Stimulated activated CD4-positive, alpha-beta T cell treated with anti-CD3 and anti-CD28 coated beads, Interleukin-12 subunit alpha, Interleukin-12 subunit beta, amount 100 ng/mL, for 24 hours (primary cell): ENCODE measurements around the gene RALGPS1.

Experiments used
- DNase-seq, 2 experiments: peaks; one replicate each; pipeline ENCODE4 v3.0.0-alpha.2; 2020; ENCODE audit warnings: low read depth in 2 of 2

RALGPS1 gene

GRCh38 chr9:127022913-127023660, 108.5 kb downstream of the RALGPS1 start:
- no peak for DNase-seq

- DNase-seq: no peak
These were observed 110.5 kb downstream of the RALGPS1 start for GRCh38 chr9:127025042-127025441.

DNA sequence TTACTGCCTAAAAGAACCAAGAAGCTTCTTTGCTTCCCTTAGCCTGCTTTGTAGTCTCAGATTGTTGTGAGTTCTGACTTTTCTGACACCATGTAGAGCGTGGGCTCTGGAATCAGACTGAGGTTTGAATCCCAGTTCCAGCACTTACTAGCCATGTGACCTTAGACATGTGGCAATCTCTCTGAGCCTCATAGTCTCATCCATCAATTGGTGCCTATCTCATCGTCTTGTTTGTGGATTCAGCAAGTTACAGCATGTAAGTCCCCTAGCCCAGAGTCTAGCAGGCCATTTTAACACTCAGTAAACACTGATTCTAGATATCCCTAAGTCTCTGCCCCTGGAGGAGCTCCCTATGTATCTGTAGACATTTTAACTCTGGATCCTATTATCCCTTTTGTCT, 113.1 kb downstream of the RALGPS1 start:
- DNase-seq: no peak

GRCh38 chr9:127029548-127029947, 115.0 kb downstream of the RALGPS1 start:
- no peak for DNase-seq

DNA sequence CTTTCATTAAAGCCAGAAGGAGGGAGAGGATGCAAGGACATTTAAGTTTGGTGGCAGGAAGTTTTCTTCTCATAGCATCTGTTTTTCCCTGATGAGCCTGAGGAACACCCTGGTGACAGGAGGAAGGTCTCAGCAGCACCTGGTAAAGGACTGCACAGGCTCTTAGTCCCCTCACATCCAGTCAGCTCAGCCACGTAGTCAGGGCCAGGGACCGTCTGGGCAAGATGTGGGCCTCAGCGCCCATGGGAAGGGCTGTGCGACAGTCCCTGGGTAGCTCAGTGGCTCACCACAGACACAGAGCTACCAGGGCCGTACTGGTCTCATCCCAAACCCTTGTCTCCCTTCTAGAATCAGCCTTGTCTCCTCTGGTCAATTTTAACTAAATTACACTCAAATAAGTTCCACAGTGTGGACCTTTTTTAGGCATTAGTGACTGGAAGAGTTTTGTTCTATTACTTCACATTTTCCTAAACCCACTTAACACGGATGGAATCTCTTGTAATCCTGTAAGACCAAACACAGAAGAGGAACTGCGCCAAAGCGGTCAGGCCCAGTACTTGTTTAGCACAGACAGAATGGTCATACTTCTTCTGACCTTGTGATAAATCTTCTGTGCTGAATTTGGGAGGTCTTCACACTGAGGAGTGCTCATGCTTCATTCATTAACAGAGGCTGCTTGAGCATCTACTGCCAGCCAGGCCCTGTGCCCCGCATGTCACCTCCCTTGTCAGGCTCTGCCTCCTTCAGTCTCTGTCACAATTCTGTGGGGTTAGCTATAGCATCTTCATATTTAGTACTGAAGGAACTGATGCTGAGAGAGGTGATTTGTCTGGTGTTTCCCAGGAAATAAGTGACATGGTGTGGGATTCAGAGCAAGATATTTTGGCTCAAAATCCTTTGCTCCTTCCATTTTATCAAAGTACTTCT, 116.5 kb downstream of the RALGPS1 start:
- no peak for DNase-seq

DNA sequence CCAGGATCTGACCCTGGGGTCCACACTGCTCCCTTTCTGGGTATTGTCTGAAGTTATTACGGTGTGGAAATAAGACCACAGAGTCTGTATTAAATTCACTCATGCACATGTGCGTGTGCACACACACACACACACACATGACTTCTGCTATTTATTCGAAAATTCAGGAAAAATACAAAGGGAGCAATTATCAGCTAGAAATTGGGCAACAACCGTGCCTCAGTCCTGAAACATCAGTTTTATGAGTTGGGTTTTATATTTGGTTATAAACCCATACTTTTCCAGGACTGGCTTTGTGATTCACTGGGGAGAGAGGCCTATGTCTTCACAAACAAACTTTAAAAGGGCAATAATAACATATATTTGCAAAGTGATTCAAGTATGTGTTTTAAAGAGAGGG, 117.7 kb downstream of the RALGPS1 start:
- no peak for DNase-seq

- DNase-seq: no peak
These were observed 118.5 kb downstream of the RALGPS1 start for GRCh38 chr9:127033061-127033460.

GRCh38 chr9:127033789-127034188, 119.2 kb downstream of the RALGPS1 start:
- DNase-seq: no peak

GRCh38 chr9:127034691-127035090, 120.1 kb downstream of the RALGPS1 start:
- DNase-seq: no peak

GRCh38 chr9:127035423-127035822, 120.8 kb downstream of the RALGPS1 start:
- no peak for DNase-seq

GRCh38 chr9:127035948-127036347, 121.4 kb downstream of the RALGPS1 start:
- no peak for DNase-seq

GRCh38 chr9:127036437-127036836, 121.9 kb downstream of the RALGPS1 start:
- DNase-seq: no peak

GRCh38 chr9:127038531-127038930, 123.9 kb downstream of the RALGPS1 start:
- no peak for DNase-seq

DNA sequence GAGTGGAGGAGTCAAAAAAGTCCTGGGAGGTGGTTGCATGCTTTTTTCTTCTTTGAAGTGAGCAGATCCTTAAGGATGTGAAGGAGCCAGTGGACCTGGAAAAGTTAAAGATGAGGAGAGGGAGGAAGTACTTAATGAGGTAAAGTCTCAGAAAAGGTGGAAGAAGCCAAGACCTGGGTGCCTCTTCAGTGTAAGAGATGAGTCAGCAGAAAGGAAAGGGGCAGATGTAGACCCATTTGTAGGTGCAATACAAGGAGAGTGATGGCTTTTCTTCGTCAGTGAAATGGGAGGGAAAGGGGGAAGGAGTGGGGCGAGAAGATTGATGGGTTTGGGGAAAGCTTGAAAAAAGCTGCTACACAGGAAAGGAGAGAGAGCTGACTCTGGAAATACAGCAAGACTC, 124.9 kb downstream of the RALGPS1 start:
- no peak for DNase-seq

DNA sequence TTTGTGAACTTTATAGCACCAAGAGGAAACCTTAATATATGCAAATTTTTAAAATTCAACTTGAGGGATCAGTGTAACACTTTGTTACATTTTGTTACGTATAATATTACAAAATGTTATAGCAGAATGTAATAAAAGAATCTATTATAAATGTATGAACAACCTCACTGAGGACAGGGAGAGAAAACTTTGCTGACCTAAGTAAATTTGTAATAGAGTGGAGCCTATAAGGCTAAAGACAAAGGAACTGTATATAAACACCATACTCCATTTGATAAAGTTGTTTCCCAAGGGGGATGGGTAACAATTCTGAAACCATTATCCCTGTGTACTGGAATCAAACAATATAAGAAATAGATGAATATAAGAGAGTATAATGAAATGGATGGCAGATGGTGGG, 130.6 kb downstream of the RALGPS1 start:
- no peak for DNase-seq

DNA sequence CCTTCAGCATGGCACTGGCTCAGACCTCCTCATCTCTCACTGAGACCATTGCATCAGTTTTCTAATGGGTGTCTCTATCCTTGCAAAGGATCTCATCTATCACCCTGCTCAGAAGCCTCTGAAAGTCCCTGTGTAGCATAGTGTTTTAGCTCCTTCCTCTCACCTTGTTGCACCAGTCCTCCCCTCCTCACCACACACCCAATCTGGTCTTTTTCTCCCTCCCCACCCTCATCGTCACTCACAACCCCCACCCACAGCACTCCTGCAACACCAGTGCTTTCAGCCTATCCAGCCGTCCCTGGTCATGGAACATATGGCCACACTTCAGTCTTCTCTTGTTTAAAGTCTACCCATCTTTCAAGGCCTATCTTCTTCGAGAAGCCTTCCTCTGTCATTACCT, 133.4 kb downstream of the RALGPS1 start:
- DNase-seq: no peak

DNA sequence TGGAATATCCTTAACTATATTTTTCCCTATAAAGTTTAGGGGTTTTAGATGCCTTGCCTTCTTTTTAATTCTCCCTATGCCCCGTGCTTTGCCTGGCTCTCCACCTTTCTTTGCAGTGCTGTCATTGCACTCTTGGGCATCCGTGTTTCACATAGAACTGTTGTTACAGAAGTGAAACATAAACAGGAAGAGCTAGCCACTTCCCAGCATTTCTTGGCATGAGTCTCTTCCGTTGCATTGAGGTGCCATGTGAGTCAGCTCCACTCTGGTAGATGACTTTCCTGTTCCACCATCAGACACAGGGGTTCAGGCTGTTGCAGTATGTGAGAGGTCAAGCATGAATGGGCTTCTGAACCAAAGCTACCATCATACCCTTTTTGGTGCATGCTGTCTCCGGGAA, 134.5 kb downstream of the RALGPS1 start:
- DNase-seq: no peak

DNA sequence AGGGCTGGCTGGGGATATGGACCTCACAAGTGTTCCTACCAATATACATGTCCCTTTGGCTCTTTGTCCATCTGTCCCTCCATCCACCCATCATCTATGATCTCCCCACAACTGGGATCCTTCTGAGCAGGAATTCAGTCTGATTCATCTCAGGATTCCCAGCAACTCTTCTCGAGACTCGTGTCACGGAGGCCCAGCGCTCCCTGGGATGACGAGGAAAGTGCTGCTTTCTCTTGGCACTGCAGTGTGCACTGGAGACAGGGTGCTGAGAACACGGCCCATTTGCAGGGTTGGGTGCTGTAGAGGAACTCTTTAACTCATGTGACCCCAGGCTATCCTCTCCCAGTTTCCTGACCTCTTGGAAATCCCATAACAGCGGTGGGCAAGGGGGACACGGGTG, 135.0 kb downstream of the RALGPS1 start:
- no peak for DNase-seq

DNA sequence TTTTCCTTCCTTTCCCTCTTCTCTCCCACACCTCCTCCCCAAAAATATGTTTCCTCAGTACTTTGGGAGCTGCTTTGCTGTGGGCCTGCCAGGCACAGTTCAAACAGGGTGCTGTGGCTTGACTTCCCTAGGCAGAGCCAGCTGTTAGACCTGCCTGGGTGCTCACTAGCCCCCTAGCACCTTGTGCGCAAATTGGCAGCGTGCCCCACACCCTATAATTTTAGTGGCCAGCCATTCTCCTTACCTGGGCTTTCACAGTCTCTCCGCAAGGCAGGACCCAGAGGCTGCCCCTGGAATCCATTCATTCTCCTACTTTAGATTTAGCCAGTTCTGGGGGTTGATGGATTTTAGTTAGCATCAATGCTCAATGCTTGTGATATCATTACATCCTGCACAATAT, 135.6 kb downstream of the RALGPS1 start:
- no peak for DNase-seq

- DNase-seq: no peak
These were observed 136.0 kb downstream of the RALGPS1 start for GRCh38 chr9:127050591-127051001.

GRCh38 chr9:127051881-127052595, 137.5 kb downstream of the RALGPS1 start:
- no peak for DNase-seq

GRCh38 chr9:127053057-127053821, 138.7 kb downstream of the RALGPS1 start:
- DNase-seq: no peak
